OCI-LY7 (cell line): ENCODE measurements around the gene NME3.

ENCODE experiments used
- CTCF ChIP-seq: fragments of 200-600 bp; sonication (generic); conservative IDR thresholded peaks from 2 replicates; pipeline ENCODE4 v1.5.1; 2014; ENCODE audit warnings: mild to moderate bottlenecking, antibody characterized with exemption, low read length, moderate library complexity, mixed read lengths
- EZH2phosphoT487 ChIP-seq: fragments of 200-600 bp; sonication (generic); IDR thresholded peaks from 2 replicates; pipeline ENCODE4 v1.6.1; 2018; ENCODE audit warnings: low read depth, borderline replicate concordance, mild to moderate bottlenecking, mixed run types, antibody characterized with exemption, low read length, moderate library complexity, mixed read lengths

- no peak for TF ChIP-seq CTCF
- no peak for TF ChIP-seq EZH2phosphoT487
Observed at GRCh38 chr16:1729026-1729425, 42.3 kb downstream of the NME3 start.
